Upper lobe of left lung (tissue), 6 donors: ENCODE results near the gene TTC12. TPM values are rescaled to one million over a fixed set of nuclear protein-coding genes. Genes with fewer than 3 reads are reported as not detected.
A peak's percentile ranks its signal among the peaks of the same experiment; 100 is the strongest.

Experiments used
- ATAC-seq, 2 donors: fragments of 200-7000 bp; cut with Tn5 transposase; one replicate each; pipeline ENCODE4 v1.9.1; 2022; ENCODE audit warnings: mild to moderate bottlenecking in 2 of 2, moderate library complexity in 2 of 2; ENCODE audit not compliant: low FRiP score in 2 of 2
- DNase-seq, 2 donors: peaks; one replicate each; pipeline ENCODE4 v3.0.0-alpha.2; 2019 to 2020
- H3K27ac ChIP-seq, 4 donors: fragments of 200-600 bp; sonication (generic); one replicate each; pipeline ENCODE4 v1.5.1; 2016 to 2019
- H3K27me3 ChIP-seq, 4 donors: fragments of 200-600 bp; sonication (generic); one replicate each; pipeline ENCODE4 v1.5.1; 2017 to 2019
- H3K36me3 ChIP-seq, 4 donors: fragments of 200-600 bp; sonication (generic); one replicate each; pipeline ENCODE4 v1.5.1; 2016 to 2019
- H3K4me1 ChIP-seq, 4 donors: fragments of 200-600 bp; sonication (generic); one replicate each; pipeline ENCODE4 v1.5.1; 2018 to 2019
- H3K4me3 ChIP-seq, 4 donors: fragments of 200-600 bp; sonication (generic); one replicate each; pipeline ENCODE4 v1.5.1; 2017 to 2019; ENCODE audit warnings: mild to moderate bottlenecking in 2 of 4, moderate library complexity in 1 of 4
- H3K9me3 ChIP-seq, 4 donors: fragments of 200-600 bp; sonication (generic); one replicate each; pipeline ENCODE4 v1.5.1; 2018 to 2019
- EP300 ChIP-seq, 4 donors: sonication (generic); formaldehyde crosslinking; IDR thresholded peaks; one replicate each; pipeline ENCODE4 v1.5.1; 2017; ENCODE audit warnings: antibody characterized with exemption in 4 of 4, control low read depth in 2 of 4
- POLR2A ChIP-seq, 4 donors: fragments of 450-650 bp; IDR thresholded peaks; one replicate each; pipeline ENCODE4 v1.5.1; 2016 to 2017; ENCODE audit warnings: antibody characterized with exemption in 4 of 4, mild to moderate bottlenecking in 2 of 4
- POLR2AphosphoS5 ChIP-seq, 2 donors: sonication (generic); formaldehyde crosslinking; IDR thresholded peaks; one replicate each; pipeline ENCODE4 v1.5.1; 2017; ENCODE audit warnings: antibody characterized with exemption in 2 of 2
- WGBS, 2 donors: methylation state at CpG; one replicate each; pipeline ENCODE4 v1.1.5; 2017 to 2018; 5-methylcytosine and 5-hydroxymethylcytosine counted together
- total RNA-seq, 6 donors: library from RNA; depleted of rRNA in 4 of 6; stranded (reverse); fragments of >200 nt in 4 of 6; gene quantifications; one replicate each; pipeline versions ENCODE4 v1.1.0 to v1.2.1, GENCODE V29; 2016 to 2021
- TF ChIP-seq, protein P1 (sequence below), 6 experiments: fragments of 450-650 bp in 4 of 6; fragments of 200-600 bp in 2 of 6; sonication (generic) in 2 of 6; IDR thresholded peaks; one replicate each; pipeline ENCODE4 v1.5.1; 2016 to 2019; ENCODE audit warnings: antibody characterized with exemption in 6 of 6
- donor health status: DM: no; HTN: no; CAD: no; lungs with moderate emphysema.
- donor health status: DM: no; HTN: yes; CAD: no; lungs with severe emphysema.

The TTC12 gene
- total RNA-seq, 6 donors from 2014 or later = 11.6 to 56.7 (median 16.1) TPM

DNA sequence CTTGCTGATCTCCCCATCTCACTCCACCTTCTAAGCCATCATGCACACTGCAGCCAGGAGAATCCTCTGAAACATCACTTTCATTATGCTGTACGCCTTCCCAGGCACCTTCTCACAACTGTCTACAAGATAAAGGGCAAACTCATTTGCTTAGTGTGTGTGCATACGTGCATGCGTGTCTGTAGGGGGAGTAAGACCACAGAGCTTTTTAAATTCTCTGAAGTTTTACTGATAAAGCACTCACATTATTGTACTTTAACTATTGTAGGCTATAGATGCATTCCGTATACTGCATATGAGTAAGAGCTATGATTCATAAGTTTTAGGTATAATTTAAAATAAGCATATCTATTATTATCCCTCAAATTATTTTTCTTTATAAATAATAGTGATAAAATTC lies 57.9 kb downstream of the TTC12 start:
- ATAC-seq (no peak), DNase-seq (no peak)
- Histone ChIP-seq H3K4me3 (no peak overlapping the region), H3K4me1 (no peaks in the 10 kb centered on the region), H3K9me3 (no peaks in the 10 kb centered on the region), H3K27me3 (no peaks in the 10 kb centered on the region), H3K27ac (no peak overlapping the region), H3K36me3 (peaks cover 0 to 17% (median 6%) of the 10 kb centered on the region in 4 donors)
- 84 to 89% methylated on average over 4 of the region's 4 CpGs for WGBS, 2 donors
- TF ChIP-seq, protein P1, sequence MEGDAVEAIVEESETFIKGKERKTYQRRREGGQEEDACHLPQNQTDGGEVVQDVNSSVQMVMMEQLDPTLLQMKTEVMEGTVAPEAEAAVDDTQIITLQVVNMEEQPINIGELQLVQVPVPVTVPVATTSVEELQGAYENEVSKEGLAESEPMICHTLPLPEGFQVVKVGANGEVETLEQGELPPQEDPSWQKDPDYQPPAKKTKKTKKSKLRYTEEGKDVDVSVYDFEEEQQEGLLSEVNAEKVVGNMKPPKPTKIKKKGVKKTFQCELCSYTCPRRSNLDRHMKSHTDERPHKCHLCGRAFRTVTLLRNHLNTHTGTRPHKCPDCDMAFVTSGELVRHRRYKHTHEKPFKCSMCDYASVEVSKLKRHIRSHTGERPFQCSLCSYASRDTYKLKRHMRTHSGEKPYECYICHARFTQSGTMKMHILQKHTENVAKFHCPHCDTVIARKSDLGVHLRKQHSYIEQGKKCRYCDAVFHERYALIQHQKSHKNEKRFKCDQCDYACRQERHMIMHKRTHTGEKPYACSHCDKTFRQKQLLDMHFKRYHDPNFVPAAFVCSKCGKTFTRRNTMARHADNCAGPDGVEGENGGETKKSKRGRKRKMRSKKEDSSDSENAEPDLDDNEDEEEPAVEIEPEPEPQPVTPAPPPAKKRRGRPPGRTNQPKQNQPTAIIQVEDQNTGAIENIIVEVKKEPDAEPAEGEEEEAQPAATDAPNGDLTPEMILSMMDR (IDR thresholded peaks at IDR 0.05) = no peak

DNA sequence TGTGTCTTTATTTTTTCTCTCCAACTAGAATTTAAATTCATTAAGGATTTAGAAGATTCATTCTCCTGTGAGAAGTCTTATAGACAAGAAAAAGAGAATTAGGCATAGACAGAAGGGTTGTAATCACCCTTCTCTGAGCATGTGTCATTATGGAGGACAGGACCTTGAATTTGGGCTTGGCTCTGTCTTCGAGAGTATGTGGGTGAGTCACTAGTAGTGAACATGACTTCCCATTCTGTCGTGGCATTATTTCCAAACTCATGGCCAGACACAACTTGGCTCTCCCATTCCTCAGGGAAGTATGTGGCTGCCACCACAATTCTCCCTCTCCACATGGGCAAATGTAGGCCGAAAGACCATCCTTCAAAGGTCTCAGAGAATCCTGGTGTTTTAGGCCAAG lies 58.9 kb downstream of the TTC12 start:
- 77 to 79% methylated on average over 3 of the region's 3 CpGs for WGBS, 2 donors
- peak in 1 of 2 donors; percentile 29 for ATAC-seq

DNA sequence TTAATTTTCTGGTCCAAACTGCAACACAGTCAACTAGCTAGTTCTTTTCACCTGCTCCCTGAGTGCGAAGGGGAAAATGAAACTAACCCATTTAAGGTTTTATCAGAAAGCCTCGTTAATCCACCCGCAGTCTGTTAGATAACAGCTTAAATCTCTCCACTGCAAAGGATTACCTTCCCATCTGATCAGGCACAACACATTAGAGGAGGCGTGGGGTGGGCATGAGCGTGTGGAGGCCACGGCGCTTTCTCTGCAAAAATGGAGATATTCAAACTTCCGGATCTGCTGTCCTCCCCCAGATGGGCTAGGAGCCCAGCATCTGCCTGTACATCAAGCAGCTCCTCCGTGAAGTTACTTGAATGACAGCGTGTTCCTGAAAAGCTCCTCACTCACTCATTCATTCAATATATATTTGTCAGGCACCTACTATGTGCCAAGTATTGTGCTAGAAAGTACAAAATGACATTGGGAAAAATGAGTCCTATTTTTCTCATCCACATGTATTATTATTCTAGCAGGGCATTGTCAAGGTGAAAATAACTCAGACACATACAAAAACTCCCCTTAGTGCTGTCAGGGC lies 59.7 kb downstream of the TTC12 start:
- Histone ChIP-seq H3K27me3 (no peaks in the 10 kb centered on the region), H3K4me3 (no peak overlapping the region), H3K4me1 (no peaks in the 10 kb centered on the region), H3K27ac (no peak overlapping the region), H3K36me3 (no peaks in the 10 kb centered on the region), H3K9me3 (no peaks in the 10 kb centered on the region)
- TF ChIP-seq POLR2A (IDR thresholded peaks at IDR 0.05) = no peak
- TF ChIP-seq POLR2AphosphoS5 (IDR thresholded peaks at IDR 0.05) = no peak
- no peak for TF ChIP-seq EP300 (IDR thresholded peaks at IDR 0.05)
- TF ChIP-seq, protein P1 (IDR thresholded peaks at IDR 0.05) = no peak
- ATAC-seq (no peak), DNase-seq (no peak)
- WGBS, 2 donors = 83 to 89% methylated on average over 10 of the region's 10 CpGs

More for the DNA sequence above, 58.9 kb downstream of the TTC12 start:
- no peaks in the 10 kb centered on the region for H3K27me3 ChIP-seq
- no peak overlapping the region for H3K4me3 ChIP-seq
- DNase-seq = no peak
- no peaks in the 10 kb centered on the region for H3K4me1 ChIP-seq
- TF ChIP-seq POLR2A (IDR thresholded peaks at IDR 0.05) (no peak), POLR2AphosphoS5 (IDR thresholded peaks at IDR 0.05) (no peak), EP300 (IDR thresholded peaks at IDR 0.05) (no peak)
- TF ChIP-seq, protein P1 (IDR thresholded peaks at IDR 0.05) = no peak
- H3K27ac ChIP-seq = no peak overlapping the region
- no peaks in the 10 kb centered on the region for H3K9me3 ChIP-seq
- H3K36me3 ChIP-seq = peaks cover 0 to 7% (median 3%) of the 10 kb centered on the region in 4 donors

DNA sequence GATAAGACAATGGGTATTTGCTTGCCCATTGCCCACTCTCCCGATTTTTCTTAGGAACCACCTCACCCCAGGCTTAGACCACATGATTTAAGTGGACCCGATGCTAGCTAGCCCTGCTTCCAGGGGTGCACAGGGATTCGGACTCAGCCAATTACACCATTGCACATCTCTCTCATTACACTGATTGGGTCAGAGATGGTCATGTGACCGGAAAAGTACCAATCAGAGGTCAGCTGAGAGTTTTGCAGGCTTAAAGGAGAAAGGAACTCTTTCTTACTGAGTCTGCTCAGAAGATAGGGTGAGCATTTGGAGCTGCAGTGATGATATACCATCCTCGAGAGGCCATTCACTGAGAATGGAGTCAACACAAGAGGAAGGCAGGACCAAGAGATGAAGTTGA lies 61.0 kb downstream of the TTC12 start:
- 88 to 91% methylated on average over 5 of the region's 5 CpGs for WGBS, 2 donors
- no peak overlapping the region for H3K4me3 ChIP-seq
- TF ChIP-seq, protein P1 (IDR thresholded peaks at IDR 0.05) = no peak
- TF ChIP-seq POLR2A (IDR thresholded peaks at IDR 0.05) (no peak), POLR2AphosphoS5 (IDR thresholded peaks at IDR 0.05) (no peak), EP300 (IDR thresholded peaks at IDR 0.05) (no peak)
- H3K27me3 ChIP-seq = no peaks in the 10 kb centered on the region
- DNase-seq = no peak
- H3K27ac ChIP-seq = no peak overlapping the region
- no peaks in the 10 kb centered on the region for H3K4me1 ChIP-seq
- ATAC-seq = no peak
- no peaks in the 10 kb centered on the region for H3K36me3 ChIP-seq
- no peaks in the 10 kb centered on the region for H3K9me3 ChIP-seq

DNA sequence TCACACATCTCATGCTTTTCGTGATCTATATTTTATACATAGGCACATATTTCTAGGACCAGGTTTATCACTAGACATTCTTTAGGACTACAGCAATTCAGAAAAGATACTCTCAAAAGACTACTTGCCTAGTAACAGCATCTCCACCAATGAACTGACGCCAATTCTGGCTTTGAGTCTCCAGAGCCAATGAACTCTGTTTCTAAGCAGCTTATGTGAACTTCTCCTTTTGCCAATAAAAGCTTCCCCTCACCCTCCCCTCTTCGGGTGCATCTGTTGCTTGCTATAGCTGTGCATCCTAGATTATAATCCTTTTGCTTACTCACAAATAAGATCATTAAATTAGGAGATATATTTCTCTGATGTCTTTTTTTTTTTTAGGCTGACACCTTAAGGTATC lies 61.8 kb downstream of the TTC12 start:
- H3K27me3 ChIP-seq = no peaks in the 10 kb centered on the region
- no peaks in the 10 kb centered on the region for H3K4me1 ChIP-seq
- H3K27ac ChIP-seq = no peak overlapping the region
- peak in 1 of 2 donors; percentile 35 for ATAC-seq
- no peaks in the 10 kb centered on the region for H3K9me3 ChIP-seq
- H3K36me3 ChIP-seq = no peaks in the 10 kb centered on the region
- no peak for DNase-seq
- H3K4me3 ChIP-seq = no peak overlapping the region
- WGBS, 2 donors = 33 to 41% methylated on average over 3 of the region's 3 CpGs
- no peak for TF ChIP-seq POLR2AphosphoS5 (IDR thresholded peaks at IDR 0.05)
- TF ChIP-seq POLR2A (IDR thresholded peaks at IDR 0.05) = no peak
- TF ChIP-seq, protein P1 (IDR thresholded peaks at IDR 0.05) = no peak
- TF ChIP-seq EP300 (IDR thresholded peaks at IDR 0.05) = no peak
